Smooth muscle cell (in vitro differentiated cells): ENCODE data around the gene RAB11FIP5. TPM values are rescaled to one million over a fixed set of nuclear protein-coding genes. Genes with fewer than 3 reads are reported as not detected.
A peak's percentile ranks its signal among the peaks of the same experiment; 100 is the strongest.

Experiments used
- DNase-seq: peaks from one replicate; lab custom pipeline; 2025; ENCODE audit not compliant: unreplicated experiment; lab: John Stamatoyannopoulos, UW
- H2AFZ ChIP-seq: fragments of 200-600 bp; sonication (generic); 2 replicates; pipeline ENCODE4 v1.6.0; 2016; ENCODE audit warnings: antibody characterized with exemption, low read depth, mild to moderate bottlenecking
- H3F3A ChIP-seq: fragments of 200-600 bp; sonication (generic); 2 replicates; pipeline ENCODE4 v1.6.0; 2017; ENCODE audit warnings: antibody characterized with exemption, low read depth
- H3K27ac ChIP-seq: fragments of 200-600 bp; sonication (generic); 2 replicates; pipeline ENCODE4 v1.5.1; 2016; ENCODE audit warnings: low read depth, mild to moderate bottlenecking
- H3K27me3 ChIP-seq: fragments of 200-600 bp; sonication (generic); 2 replicates; pipeline ENCODE4 v1.6.1; 2016; ENCODE audit warnings: low read depth, mild to moderate bottlenecking
- H3K36me3 ChIP-seq: fragments of 200-600 bp; sonication (generic); 2 replicates; pipeline ENCODE4 v1.5.1; 2016; ENCODE audit warnings: low read depth
- H3K4me1 ChIP-seq: fragments of 200-600 bp; sonication (generic); 2 replicates; pipeline ENCODE4 v1.5.1; 2016; ENCODE audit warnings: low read depth
- H3K4me2 ChIP-seq: fragments of 200-600 bp; sonication (generic); 2 replicates; pipeline ENCODE4 v1.6.0; 2016; ENCODE audit warnings: mild to moderate bottlenecking
- H3K4me3 ChIP-seq: fragments of 200-600 bp; sonication (generic); 2 replicates; pipeline ENCODE4 v1.5.1; 2016; ENCODE audit warnings: mild to moderate bottlenecking
- H3K79me2 ChIP-seq: fragments of 200-600 bp; sonication (generic); 2 replicates; pipeline ENCODE4 v1.6.0; 2016; ENCODE audit warnings: low read depth, mild to moderate bottlenecking
- H3K9ac ChIP-seq: fragments of 200-600 bp; sonication (generic); 2 replicates; pipeline ENCODE4 v1.6.0; 2016; ENCODE audit warnings: low read depth
- H3K9me3 ChIP-seq: fragments of 200-600 bp; sonication (generic); replicated peaks from 2 replicates; pipeline ENCODE4 v1.5.1; 2016; ENCODE audit warnings: low read depth
- H4K20me1 ChIP-seq: fragments of 200-600 bp; sonication (generic); 2 replicates; pipeline ENCODE4 v1.6.0; 2016; ENCODE audit warnings: low read depth
- CTCF ChIP-seq: fragments of 200-600 bp; sonication (generic); IDR thresholded peaks from 2 replicates; pipeline ENCODE4 v1.5.1; 2017; ENCODE audit warnings: borderline replicate concordance, mild to moderate bottlenecking, antibody characterized with exemption; ENCODE audit not compliant: insufficient read depth, poor library complexity, severe bottlenecking
- WGBS: methylation state at CpG from one replicate; pipeline ENCODE4 v1.1.7; 2016; ENCODE audit warnings: low lambda C conversion rate; 5-methylcytosine and 5-hydroxymethylcytosine counted together
- polyA plus RNA-seq: library from polyadenylated mRNA; unstranded; fragments of >200 nt; fragmentation: Nextera tagmentation; extraction: Ambion mirVana; gene quantifications from 2 replicates; pipeline ENCODE4 v1.2.1, GENCODE V29; 2016
- total RNA-seq: library from RNA; depleted of rRNA; stranded (reverse); fragments of >200 nt; gene quantifications from 2 replicates; pipeline ENCODE4 v1.2.3, GENCODE V29; 2014

The RAB11FIP5 gene
- total and polyA plus RNA-seq, 2 experiments from 2014 or later, result 23.3 to 31.3 TPM

- no peaks in the 10 kb centered on the region for H3F3A ChIP-seq
- peak overlapping the region; percentile 91 for H3K4me2 ChIP-seq
- no peak for DNase-seq
- peak overlapping the region; percentile 67 for H3K4me3 ChIP-seq
- H4K20me1 ChIP-seq, result peaks cover 65% of the 10 kb centered on the region
- H3K9ac ChIP-seq, result peak overlapping the region; percentile 93
- H3K4me1 ChIP-seq, result peaks cover 17% of the 10 kb centered on the region
- no peak overlapping the region for H3K27ac ChIP-seq
- no peak for TF ChIP-seq CTCF
- peaks cover 68% of the 10 kb centered on the region for H3K79me2 ChIP-seq
- no peaks in the 10 kb centered on the region for H3K27me3 ChIP-seq
- no peaks in the 10 kb centered on the region for H3K9me3 ChIP-seq
- no peak overlapping the region for H2AFZ ChIP-seq
- 96% methylated on average over 4 of the region's 4 CpGs for WGBS
- no peaks in the 10 kb centered on the region for H3K36me3 ChIP-seq
These were observed 2.3 kb downstream of the RAB11FIP5 start for GRCh38 chr2:73110168-73111072.

- Histone ChIP-seq H3F3A (no peaks in the 10 kb centered on the region), H3K79me2 (peaks cover 75% of the 10 kb centered on the region), H3K4me3 (no peak overlapping the region), H3K9ac (no peak overlapping the region), H3K27ac (no peak overlapping the region), H3K9me3 (no peaks in the 10 kb centered on the region), H4K20me1 (peaks cover 73% of the 10 kb centered on the region), H3K27me3 (no peaks in the 10 kb centered on the region), H3K36me3 (no peaks in the 10 kb centered on the region), H2AFZ (no peak overlapping the region), H3K4me1 (peaks cover 17% of the 10 kb centered on the region), H3K4me2 (peak overlapping the region; percentile 91)
- TF ChIP-seq CTCF, result no peak
- WGBS, result 70% methylated on average over 5 of the region's 5 CpGs
- no peak for DNase-seq
These were observed 3.1 kb downstream of the RAB11FIP5 start for GRCh38 chr2:73109431-73110167.

GRCh38 chr2:73107211-73107926 is 5.4 kb downstream of the RAB11FIP5 start:
- Histone ChIP-seq H2AFZ (no peak overlapping the region), H3K79me2 (peaks cover 96% of the 10 kb centered on the region), H3F3A (no peaks in the 10 kb centered on the region), H3K4me3 (no peak overlapping the region), H3K9me3 (no peaks in the 10 kb centered on the region), H3K9ac (no peak overlapping the region), H3K27ac (no peak overlapping the region), H3K4me2 (no peak overlapping the region), H4K20me1 (peaks cover 95% of the 10 kb centered on the region), H3K4me1 (peaks cover 17% of the 10 kb centered on the region), H3K27me3 (no peaks in the 10 kb centered on the region), H3K36me3 (no peaks in the 10 kb centered on the region)
- DNase-seq, result no peak
- no peak for TF ChIP-seq CTCF
- WGBS, result 92% methylated on average over 12 of the region's 12 CpGs
